Omental fat pad (tissue), 4 donors: Measurements from ENCODE around the gene MED16. TPM values are rescaled to one million over a fixed set of nuclear protein-coding genes. Genes with fewer than 3 reads are reported as not detected.
"Not testable (repeated sequence)": the region's sequence is repeated elsewhere in the genome, so short reads cannot be mapped to it uniquely, and the experiment has no call there.

Experiments used
- ATAC-seq: fragments of 150-250 bp; one replicate; pipeline ENCODE4 v1.9.1; 2016; ENCODE audit warnings: mild to moderate bottlenecking, moderate library complexity; ENCODE audit not compliant: low FRiP score
- DNase-seq: peaks from one replicate; pipeline ENCODE4 v3.0.0-alpha.2; 2019; ENCODE audit warnings: low spot score
- total RNA-seq, 4 donors: library from RNA; depleted of rRNA; stranded (reverse); fragments of >200 nt; gene quantifications; one replicate each; pipeline ENCODE4 v1.1.0, GENCODE V29; 2016
- TF ChIP-seq, protein P1 (sequence below), 3 donors: fragments of 450-650 bp; IDR thresholded peaks; one replicate each; pipeline ENCODE4 v1.5.1; 2016 to 2017; ENCODE audit warnings: antibody characterized with exemption in 3 of 3, mild to moderate bottlenecking in 3 of 3, moderate library complexity in 2 of 3

The MED16 gene
- total RNA-seq, 4 donors from 2014 or later = 20.1 to 34.0 (median 24.5) TPM

DNA sequence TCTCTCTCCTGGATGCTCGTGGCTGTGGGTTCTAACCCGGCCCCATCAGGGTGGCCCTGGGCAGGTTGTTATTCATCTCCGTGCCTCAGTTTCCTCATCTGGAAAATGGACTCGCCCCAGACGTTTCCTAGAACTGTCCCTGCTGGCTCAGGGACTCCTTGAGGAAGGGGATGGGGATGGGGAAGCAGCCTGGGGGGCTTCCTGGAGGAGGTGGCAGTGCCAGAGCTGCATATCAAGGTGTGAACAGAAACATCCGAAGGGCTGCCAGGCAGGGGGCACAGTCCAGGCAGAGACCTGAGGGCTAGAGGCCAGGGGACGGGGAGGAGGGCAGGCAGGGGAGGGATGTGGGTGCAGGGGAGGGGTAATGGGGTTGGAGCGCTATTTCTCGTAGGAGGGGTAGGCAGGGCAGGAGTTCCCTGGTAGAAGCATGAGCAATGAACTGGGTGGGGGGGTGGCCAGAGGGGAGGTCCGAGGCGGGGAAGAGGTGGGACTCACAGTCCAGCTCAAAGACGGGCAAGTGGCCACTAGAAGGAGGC lies 44.5 kb downstream of the MED16 start:
- DNase-seq (no peak), ATAC-seq (peak; percentile 43)
- TF ChIP-seq, protein P1, sequence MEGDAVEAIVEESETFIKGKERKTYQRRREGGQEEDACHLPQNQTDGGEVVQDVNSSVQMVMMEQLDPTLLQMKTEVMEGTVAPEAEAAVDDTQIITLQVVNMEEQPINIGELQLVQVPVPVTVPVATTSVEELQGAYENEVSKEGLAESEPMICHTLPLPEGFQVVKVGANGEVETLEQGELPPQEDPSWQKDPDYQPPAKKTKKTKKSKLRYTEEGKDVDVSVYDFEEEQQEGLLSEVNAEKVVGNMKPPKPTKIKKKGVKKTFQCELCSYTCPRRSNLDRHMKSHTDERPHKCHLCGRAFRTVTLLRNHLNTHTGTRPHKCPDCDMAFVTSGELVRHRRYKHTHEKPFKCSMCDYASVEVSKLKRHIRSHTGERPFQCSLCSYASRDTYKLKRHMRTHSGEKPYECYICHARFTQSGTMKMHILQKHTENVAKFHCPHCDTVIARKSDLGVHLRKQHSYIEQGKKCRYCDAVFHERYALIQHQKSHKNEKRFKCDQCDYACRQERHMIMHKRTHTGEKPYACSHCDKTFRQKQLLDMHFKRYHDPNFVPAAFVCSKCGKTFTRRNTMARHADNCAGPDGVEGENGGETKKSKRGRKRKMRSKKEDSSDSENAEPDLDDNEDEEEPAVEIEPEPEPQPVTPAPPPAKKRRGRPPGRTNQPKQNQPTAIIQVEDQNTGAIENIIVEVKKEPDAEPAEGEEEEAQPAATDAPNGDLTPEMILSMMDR (IDR thresholded peaks at IDR 0.05) = no peak

DNA sequence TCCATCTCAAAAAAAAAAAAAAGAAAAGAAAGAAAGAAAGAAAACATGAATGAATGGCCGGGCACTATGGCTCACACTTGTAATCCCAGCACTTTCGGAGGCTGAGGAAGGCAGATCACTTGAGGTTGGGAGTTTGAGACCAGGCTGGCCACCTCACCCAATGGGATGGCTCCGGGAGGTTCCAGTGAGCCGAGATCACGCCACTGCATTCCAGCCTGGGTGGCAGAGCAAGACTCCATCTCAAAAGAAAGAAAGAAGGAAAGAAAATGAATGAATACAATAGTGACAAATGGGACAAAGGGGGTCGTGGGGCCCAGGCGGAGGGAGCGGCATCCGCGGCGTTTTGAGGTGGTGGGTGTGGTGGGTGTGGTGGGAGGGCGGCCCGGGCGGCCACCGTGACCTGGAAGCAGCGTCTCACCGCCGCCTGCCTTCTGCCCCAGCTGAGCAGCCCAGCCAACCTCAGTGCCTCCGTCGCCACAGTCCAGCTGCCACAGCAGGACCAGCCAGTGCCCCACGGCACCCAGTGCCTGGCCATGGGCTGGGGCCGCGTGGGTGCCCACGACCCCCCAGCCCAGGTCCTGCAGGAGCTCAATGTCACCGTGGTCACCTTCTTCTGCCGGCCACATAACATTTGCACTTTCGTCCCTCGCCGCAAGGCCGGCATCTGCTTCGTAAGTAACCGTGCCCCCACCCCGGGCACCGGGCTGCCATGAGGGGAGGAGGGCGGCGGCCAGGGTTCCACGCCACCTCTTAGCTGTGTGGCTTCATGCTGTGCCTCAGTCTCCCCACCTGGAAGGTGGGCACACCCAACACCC lies 47.1 kb downstream of the MED16 start:
- TF ChIP-seq, protein P1 (IDR thresholded peaks at IDR 0.05) = no peak
- no peak for ATAC-seq
- DNase-seq = no peak

DNA sequence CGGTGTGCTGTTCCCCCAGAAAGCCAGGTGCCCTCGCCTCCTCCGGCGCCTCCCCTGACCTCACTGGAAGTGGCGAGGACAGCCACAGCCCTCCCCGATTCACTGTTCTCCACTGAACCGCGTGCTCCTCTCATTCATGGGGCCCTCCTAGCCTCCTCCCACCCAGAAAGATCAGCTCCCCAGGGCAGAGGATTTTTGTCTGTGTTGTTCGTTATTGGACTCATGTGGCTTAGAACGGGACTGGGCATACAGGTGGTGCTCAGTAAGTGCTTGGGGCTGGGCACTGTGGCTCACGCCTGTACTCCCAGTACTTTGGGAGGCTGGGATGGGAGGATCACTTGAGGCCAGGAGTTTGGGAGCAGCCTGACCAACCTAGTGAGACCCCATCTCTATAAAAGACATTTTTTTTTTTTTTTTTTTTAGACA lies 48.4 kb downstream of the MED16 start:
- ATAC-seq = peak; percentile 23
- TF ChIP-seq, protein P1 (IDR thresholded peaks at IDR 0.05) = no peak

DNA sequence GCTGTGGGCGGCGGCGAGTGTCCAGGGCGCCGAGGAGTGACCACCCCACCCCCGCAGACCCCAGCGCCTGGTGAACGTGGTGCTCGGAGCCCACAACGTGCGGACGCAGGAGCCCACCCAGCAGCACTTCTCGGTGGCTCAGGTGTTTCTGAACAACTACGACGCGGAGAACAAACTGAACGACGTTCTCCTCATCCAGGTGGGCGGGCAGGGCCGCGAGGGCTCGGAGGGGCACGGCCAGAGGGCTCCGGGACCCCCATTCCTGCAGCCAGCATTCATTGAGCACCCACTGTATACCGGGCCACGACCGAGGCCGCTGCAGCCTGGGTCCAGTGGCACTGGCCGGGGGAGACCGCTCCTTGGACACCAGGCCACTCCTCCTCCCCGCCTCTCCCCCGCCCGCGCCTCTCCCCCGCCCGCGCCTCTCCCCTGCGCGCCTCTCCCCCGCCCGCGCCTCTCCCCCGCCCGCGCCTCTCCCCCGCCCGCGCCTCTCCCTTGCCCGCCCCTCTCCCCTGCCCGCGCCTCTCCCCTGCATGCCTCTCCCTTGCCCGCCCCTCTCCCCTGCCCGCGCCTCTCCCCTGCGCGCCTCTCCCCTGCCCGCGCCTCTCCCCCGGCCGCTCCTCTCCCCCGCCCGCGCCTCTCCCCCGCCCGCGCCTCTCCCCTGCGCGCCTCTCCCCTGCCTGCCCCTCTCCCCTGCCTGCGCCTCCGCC lies 49.0 kb downstream of the MED16 start:
- DNase-seq (no peak), ATAC-seq (no peak)
- TF ChIP-seq, protein P1 (IDR thresholded peaks at IDR 0.05) = no peak

More for the DNA sequence above, 48.4 kb downstream of the MED16 start:
- no peak for DNase-seq

DNA sequence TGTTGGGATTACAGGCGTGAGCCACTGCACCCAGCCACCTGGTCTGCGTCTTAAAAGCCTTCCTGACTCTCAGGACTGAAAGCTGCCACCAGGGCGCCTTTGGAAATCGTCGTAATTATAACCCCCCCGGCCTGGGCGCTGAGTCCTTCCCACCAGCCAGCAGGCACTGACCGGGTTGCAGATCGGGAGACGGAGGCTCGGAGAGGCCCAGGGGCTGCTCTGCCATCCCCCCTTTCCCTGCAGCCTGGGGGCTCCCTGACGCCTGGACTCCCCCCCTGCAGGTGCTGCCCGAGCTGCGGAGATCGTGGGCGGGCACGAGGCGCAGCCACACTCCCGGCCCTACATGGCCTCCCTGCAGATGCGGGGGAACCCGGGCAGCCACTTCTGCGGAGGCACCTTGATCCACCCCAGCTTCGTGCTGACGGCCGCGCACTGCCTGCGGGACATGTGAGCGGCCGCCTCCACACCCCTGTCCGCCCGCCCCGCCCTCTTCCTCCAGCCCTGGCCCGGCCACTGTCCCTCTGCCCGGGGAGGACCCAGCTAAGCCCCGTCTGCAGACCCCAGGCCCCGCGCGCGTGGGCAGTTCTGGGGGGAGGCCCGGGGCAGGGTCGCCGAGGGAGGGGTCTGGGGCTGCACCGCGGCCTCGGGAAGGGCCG lies 49.7 kb downstream of the MED16 start:
- DNase-seq (no peak), ATAC-seq (peak; percentile 10)
- TF ChIP-seq, protein P1 (IDR thresholded peaks at IDR 0.05) = no peak

DNA sequence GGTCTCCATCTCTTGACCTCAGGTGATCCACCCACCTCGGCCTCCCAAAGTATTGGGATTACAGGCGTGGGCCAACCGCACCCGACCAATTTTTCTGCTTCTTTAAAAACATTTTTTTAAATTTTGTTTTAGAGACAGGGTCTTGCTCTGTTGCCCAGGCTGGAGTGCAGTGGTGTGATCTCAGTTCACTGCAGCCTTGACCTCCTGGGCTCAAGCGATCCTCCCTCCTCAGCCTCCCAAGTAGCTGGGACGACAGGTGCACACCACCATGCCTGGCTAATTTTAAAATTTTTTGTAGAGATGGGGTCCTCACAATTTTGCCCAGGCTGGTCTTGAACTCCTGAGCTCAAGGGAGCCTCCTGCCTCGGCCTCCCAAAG lies 50.2 kb downstream of the MED16 start:
- ATAC-seq, DNase-seq: not testable (repeated sequence)
